HG02870 (cell line): ENCODE data around the gene IDI1.
"Not testable (repeated sequence)": the region's sequence is repeated elsewhere in the genome, so short reads cannot be mapped to it uniquely, and the experiment has no call there.

ENCODE experiments used
- ATAC-seq: cut with Tn5 transposase; IDR thresholded peaks from one replicate; pipeline ENCODE4 v1.9.1; 2021; ENCODE audit warnings: mild to moderate bottlenecking, moderate library complexity; ENCODE audit not compliant: unreplicated experiment

Gene IDI1

DNA sequence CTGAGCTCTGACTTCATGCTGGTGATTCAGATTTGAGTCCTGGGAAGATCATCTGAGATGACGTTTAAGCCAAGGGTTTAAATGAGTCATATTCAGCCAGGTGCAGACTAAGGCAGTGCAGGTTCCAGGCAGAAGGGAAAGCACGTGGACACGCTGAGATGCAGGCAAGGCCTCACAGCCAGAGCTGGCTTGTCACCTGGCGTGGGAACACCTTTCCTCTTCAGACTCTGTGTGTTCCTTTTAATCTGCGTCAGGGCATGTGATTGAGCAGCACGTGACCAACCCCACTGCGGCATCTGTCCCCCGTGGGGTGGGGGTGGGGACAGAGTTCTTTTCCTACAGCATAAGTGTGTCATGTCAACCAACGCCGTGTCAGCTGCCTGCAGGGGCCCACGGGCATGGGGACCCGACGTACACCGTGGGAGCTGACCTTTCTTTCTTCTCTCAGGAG is 12.6 kb downstream of the IDI1 start:
- peak; percentile 86 for ATAC-seq

DNA sequence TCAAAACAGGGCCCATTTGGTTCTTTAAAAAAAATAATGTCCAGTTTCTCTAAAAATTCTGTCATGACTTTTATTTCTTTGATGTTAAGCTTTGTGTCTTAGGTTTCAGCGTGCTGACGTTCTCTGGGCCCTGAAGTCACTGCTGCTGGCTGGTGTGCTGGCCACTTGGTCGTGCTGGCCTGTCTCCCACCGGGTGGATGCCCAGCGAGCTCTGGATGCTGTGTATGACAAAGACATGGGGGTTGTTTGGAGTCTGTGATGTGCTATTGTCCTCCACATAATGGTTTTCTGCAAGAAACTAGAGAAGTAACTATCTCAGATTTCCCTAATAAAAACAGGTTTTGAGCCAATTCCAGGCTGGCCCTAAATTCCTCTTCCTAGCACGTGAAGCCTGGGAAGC is 13.7 kb downstream of the IDI1 start:
- no peak for ATAC-seq

DNA sequence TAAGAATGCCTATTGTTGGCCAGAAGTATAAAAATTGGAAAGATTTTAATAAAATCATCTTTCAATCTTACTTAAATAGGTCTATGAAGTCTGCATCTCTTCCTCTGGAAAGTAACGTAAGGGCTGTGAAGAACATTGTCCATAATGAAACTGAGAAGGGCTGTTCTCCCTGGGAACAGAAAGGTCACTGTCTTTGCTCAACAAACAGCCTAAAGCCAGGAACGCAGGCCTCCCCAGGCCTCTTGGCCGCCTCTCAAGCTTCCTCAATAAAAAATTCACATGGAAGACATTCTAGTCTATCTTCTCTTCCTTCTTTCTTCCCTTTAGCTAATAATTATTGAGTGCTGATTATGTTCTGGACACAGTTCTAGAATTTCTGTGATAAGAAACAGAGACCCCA is 14.2 kb downstream of the IDI1 start:
- no peak for ATAC-seq

GRCh38 chr10:1033601-1034000 is 15.3 kb downstream of the IDI1 start:
- ATAC-seq, result no peak

DNA sequence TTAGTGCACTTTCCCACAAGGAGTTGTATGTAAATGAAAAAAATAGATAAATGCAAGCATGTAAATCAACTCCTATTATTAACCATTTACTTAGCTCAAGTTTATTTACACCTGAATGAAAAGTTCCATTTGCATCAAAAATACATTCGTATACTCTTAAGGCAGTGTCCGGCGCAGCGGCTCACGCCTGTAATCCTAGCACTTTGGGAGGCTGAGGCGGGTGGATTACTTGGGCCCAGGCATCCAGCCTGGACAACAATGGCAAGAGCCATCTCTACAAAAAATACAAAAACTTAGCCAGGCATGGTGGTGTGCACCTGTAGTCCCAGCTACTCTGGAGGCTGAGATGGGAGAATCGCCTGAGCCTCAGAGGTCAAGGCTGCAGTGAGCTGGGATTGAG is 19.1 kb downstream of the IDI1 start:
- ATAC-seq, result no peak

DNA sequence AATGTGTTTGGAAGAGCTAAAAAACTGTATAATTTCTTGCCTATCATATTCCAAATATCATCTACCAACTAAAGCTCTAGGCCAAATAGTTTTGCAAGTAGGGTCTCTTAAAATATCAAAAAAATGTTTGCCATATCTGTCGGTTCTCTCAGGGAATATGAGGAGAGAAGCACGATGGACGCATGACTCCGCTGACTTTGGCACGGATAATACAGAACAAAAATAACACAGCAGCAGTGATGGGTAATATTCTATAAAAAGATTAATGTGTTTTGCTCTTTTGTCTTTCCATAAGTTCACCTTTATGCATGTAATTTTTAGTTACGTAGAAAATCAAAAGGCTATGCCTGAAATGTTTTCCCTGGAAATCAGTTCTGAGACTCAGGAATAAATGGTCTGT is 22.3 kb downstream of the IDI1 start:
- no peak for ATAC-seq

GRCh38 chr10:1025683-1026082 is 23.2 kb downstream of the IDI1 start, which contains the start of gene IDI2:
IDI2 (minus strand) TSS chr10:1025859; CDS start chr10:1024723, 1,136 bp downstream.
- ATAC-seq, result no peak

DNA sequence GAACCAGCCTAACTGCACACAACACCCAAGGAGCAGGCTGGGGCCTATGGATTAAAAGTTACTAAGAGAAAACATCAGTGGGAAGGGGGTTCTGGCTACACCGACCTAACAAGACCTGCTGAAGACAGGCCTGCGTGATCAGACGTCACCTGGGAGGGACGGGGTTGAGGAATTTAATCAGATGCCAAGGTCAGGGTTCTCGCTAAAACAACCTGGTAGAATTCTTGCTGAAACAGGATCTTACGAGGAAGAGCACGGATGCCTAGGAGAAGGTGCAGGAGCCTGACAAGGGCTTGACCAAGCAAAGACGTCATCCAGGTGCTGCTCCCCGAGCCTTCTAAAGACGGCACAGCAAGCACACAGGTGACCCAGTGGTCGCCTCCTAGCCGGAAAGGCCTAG is 24.8 kb downstream of the IDI1 start:
- no peak for ATAC-seq

GRCh38 chr10:1022413-1022812 is 26.5 kb downstream of the IDI1 start:
- no peak for ATAC-seq

DNA sequence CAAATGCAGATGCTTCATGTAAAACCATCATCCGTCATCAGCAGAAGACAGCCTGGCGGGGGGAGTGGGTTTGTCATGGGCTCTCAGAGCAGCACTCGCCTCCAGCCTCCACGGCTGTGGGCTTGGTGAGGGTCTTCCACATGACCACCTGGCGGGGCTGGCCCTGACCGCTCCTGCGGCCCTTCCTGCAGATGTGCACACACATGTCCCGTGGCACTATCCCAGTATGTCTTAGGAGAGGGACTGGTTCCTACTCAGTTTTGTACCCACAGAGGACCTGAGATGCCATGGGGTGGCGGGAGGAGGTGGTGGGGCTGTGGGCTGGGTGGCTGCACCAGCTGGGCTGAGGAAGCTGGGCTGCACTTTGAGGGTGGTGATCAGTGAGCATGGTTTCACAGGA is 28.0 kb downstream of the IDI1 start:
- ATAC-seq, result no peak

GRCh38 chr10:1020460-1020859 is 28.5 kb downstream of the IDI1 start:
- ATAC-seq, result no peak

GRCh38 chr10:1019362-1019761 is 29.6 kb downstream of the IDI1 start:
- no peak for ATAC-seq

- ATAC-seq, result no peak
These were observed 33.2 kb downstream of the IDI1 start for GRCh38 chr10:1015688-1016087.

- ATAC-seq, result no peak
These were observed 37.2 kb downstream of the IDI1 start for GRCh38 chr10:1011696-1012095.

DNA sequence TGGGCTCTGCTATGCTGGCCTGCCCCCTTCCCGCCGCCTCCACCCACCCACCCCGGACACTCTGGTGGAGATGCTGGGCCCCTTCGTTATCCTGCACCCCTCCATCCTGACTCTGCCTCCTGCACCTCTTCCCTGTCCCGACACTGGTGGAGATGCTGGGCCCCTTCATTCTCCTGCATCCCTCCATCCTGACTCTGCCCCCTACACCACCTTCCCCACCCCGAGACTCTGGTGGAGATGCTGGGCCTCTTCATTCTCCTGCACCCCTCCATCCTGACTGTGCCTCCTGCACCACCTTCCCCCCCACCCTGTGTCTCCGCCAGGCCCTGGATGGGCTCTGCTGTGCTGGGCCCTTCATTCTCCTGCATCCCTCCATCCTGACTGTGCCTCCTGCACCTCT is 38.2 kb downstream of the IDI1 start:
- no peak for ATAC-seq

DNA sequence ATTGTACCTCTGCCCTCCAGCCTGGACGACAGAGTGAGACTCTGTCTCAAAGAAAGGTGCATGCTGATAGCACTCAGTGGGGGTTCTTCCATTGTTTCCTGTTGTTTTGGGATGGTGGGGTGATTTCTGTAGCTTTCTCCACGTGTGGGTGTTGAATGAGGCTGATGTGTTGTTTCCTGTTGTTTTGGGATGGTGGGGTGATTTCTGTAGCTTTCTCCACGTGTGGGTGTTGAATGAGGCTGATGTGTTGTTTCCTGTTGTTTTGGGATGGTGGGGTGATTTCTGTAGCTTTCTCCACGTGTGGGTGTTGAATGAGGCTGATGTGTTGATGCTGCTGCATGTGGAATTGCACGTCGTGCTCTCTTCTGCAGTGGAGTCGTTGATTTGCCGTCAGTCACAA is 39.0 kb downstream of the IDI1 start:
- not testable (repeated sequence) for ATAC-seq

DNA sequence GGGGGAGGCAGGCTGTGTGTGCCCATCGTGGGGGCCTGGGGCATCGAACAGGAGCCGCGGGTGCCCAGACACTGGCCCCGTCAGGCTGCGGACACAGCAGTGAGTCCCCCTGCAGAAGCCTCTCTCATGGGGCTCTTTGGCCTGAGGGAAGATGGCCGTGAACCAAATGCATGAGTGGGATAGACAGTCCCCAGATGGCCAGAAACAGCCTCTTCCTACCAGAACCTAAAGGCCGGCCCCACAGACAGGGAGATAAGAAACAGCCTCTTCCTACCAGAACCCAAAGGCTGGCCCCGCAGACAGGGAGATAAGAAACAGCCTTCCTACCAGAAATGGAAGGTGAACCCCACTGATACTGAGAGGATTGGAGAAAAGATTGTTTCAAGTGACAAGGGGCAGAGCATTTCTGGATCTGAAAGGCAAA is 39.8 kb downstream of the IDI1 start:
- ATAC-seq, result no peak

DNA sequence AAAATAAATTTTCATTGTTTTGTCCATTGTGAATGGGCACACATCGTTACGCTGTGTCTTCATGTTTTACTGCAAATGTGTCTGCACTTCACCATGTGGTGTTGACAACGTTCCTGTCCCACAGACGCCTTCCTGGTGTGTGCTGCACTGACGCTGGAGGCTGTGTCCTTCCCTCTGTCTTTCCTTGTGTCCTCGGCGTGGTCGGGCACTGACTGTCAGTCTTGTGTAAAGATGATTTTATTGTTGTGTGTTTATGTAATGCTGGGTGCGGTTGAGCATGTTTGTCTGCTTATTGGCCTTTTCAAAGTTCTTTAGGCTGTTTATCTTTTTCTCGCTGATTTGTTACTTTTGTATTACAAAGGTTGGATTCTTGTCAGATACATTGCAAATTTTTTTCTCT is 41.3 kb downstream of the IDI1 start:
- no peak for ATAC-seq

GRCh38 chr10:1006573-1006972 is 42.3 kb downstream of the IDI1 start:
- ATAC-seq, result no peak

DNA sequence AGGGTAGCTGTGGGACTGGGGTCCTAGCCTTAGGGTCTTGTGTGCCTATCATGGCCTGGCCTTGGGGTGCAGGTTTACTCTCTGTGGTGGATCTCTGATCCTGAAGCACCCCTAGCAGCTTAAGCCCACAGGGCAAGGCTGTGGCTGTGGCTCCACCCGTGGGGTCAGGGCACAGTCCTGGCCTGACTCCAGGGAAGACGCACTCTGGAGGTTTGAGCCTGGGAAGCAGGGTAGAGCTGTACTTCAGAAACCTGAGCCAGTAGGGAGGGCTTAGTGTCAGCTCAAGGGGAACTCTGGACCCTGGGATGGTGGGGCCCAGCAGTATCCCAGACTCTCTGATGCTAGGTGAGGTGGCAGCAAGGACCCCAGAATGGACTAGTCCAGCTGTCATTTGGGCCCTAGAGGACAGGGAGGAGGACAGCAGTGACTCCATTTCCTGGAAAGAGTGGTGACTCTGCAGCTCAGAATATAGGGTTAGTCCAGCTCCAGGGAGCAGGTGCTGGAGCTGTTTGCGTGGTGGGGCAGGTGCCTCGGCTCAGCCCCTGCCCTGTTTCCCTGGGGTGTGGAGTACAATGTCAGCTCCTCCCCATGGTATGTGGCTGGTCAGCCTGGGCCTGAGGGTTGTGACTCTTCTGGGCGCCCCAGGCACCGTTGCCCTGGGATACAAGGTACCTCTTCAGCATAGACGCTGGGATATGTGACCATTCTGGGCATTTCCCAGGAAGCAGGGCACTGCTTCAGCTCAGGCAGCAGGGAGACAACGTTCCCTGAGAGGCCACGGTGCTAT is 44.8 kb downstream of the IDI1 start:
- ATAC-seq, result no peak

GRCh38 chr10:1002425-1003006 is 46.4 kb downstream of the IDI1 start:
- ATAC-seq, result no peak

- no peak for ATAC-seq
These were observed 51.5 kb downstream of the IDI1 start for GRCh38 chr10:997266-998022.
